Kidney (tissue), 14 donors: ENCODE data around the gene ZNF467. TPM values are rescaled to one million over a fixed set of nuclear protein-coding genes. Genes with fewer than 3 reads are reported as not detected.

ENCODE experiments used
- DNase-seq, 5 donors: peaks; one replicate each; pipeline ENCODE4 v3.0.0-alpha.2; 2013 to 2020
- FAIRE-seq: peaks from 2 replicates; lab custom pipeline; 2012; peaks lifted over from hg19 to GRCh38; lab: Jason Lieb, UNC
- H3K27ac ChIP-seq, 2 donors: one replicate each; pipeline ENCODE4 v1.7.0; 2013; ENCODE audit warnings: low read depth in 2 of 2, low read length in 2 of 2, inconsistent platforms in 1 of 2
- H3K27me3 ChIP-seq: one replicate; pipeline ENCODE4 v1.7.1; 2013; ENCODE audit warnings: low read length, inconsistent platforms; ENCODE audit not compliant: control insufficient read depth, insufficient read depth
- H3K36me3 ChIP-seq, 3 donors: one replicate each; pipeline versions ENCODE4 v1.7.0 to v1.7.1; 2013; ENCODE audit warnings: low read length in 3 of 3, control low read depth in 1 of 3, inconsistent platforms in 1 of 3; ENCODE audit not compliant: insufficient read depth in 3 of 3, control insufficient read depth in 2 of 3
- H3K4me1 ChIP-seq, 3 donors: one replicate each; pipeline versions ENCODE4 v1.7.0 to v1.7.1; 2013; ENCODE audit warnings: low read length in 3 of 3, inconsistent platforms in 1 of 3, low read depth in 1 of 3; ENCODE audit not compliant: control insufficient read depth in 2 of 3, insufficient read depth in 2 of 3
- H3K4me3 ChIP-seq, 3 donors: one replicate each; pipeline versions ENCODE4 v1.7.0 to v1.8.1; 2013; ENCODE audit warnings: low read length in 3 of 3, control low read depth in 1 of 3, inconsistent platforms in 1 of 3
- H3K9ac ChIP-seq, 3 donors: one replicate each; pipeline versions ENCODE4 v1.7.0 to v1.7.1; 2013; ENCODE audit warnings: low read length in 3 of 3, control low read depth in 1 of 3, inconsistent platforms in 1 of 3
- H3K9me3 ChIP-seq, 3 donors: one replicate each; pipeline versions ENCODE4 v1.7.0 to v1.7.1; 2013; ENCODE audit warnings: low read length in 3 of 3, control low read depth in 1 of 3, inconsistent platforms in 1 of 3; ENCODE audit not compliant: control insufficient read depth in 2 of 3, insufficient read depth in 1 of 3
- CTCF ChIP-seq: IDR thresholded peaks from 3 replicates; pipeline ENCODE4 v1.5.1; 2012; ENCODE audit warnings: mild to moderate bottlenecking, moderate library complexity, borderline replicate concordance; ENCODE audit not compliant: insufficient read depth; ENCODE audit errors: extremely low read depth
- intact Hi-C: fragments of 100-400 bp; cut with DNase I; formaldehyde crosslinking; loops from one replicate; pipeline ENCODE4 v1.11.1; 2022
- polyA plus RNA-seq: library from polyadenylated mRNA; stranded (reverse); fragments of 350-450 nt; fragmentation: Illumina TruSeq; extraction: RNeasy Lipid Tissue Mini Kit (QIAGEN cat#74804); gene quantifications from one replicate; pipeline ENCODE4 v1.2.3, GENCODE V29; 2014; ENCODE audit warnings: low read depth, low replicate concordance; ENCODE audit not compliant: insufficient read depth
- total RNA-seq: library from RNA; stranded (reverse); fragmentation: NEBNext Ultra II Directional; extraction: Animal tissue kit (Norgen Biotek cat#: 25700); gene quantifications from one replicate; pipeline ENCODE4 v1.2.1, GENCODE V29; 2021
- donor health status: control.
- donor health status: control.
- donor health status: control.
- donor health status: control.
- donor health status: control.
- donor health status: DM: yes; HTN: yes; CAD: no.
- donor health status: Normal renal cell carcinoma (clear cell type).

ZNF467 gene
- total and polyA plus RNA-seq, 2 donors from 2014 or later = 15.0 to 24.5 TPM

- Histone ChIP-seq H3K27me3 (no peaks in the 10 kb centered on the region), H3K4me3 (no peak overlapping the region), H3K9me3 (no peaks in the 10 kb centered on the region), H3K9ac (no peak overlapping the region), H3K4me1 (peaks cover 0 to 5% (median 0%) of the 10 kb centered on the region in 3 donors), H3K27ac (no peak overlapping the region), H3K36me3 (peaks cover 0 to 33% (median 8%) of the 10 kb centered on the region in 3 donors)
- intact Hi-C loops = no loop called here
- TF ChIP-seq CTCF = no peak
- peak; percentile 31 to 89 (median 73) for DNase-seq
- no peak for FAIRE-seq
Observed at GRCh38 chr7:149727053-149727898, 46.1 kb downstream of the ZNF467 start.

DNA sequence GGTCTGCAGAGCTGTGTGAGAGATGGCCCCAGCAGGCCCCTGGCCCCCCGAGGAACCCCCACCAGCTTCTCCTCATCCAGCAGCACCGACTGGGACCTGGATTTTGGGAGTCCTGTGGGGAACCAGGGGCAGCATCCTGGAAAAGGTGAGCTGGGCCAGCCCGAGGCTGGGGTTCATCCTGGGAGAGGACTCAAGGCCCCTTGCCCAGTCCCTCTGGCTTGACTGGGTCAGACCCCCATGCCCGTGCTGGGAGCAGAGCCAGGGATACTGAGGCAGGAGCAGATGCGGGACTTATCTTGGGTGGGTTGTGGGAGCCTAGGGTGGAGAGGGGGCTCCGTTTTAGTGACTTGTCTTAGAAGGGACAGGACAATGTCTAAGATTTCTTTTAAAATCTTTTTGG is 47.5 kb downstream of the ZNF467 start:
- Histone ChIP-seq H3K27ac (no peak overlapping the region), H3K9ac (no peak overlapping the region), H3K9me3 (no peaks in the 10 kb centered on the region), H3K36me3 (peaks cover 0 to 33% (median 11%) of the 10 kb centered on the region in 3 donors), H3K27me3 (no peaks in the 10 kb centered on the region), H3K4me3 (no peak overlapping the region), H3K4me1 (peaks cover 0 to 5% (median 0%) of the 10 kb centered on the region in 3 donors)
- FAIRE-seq = no peak
- peak in 2 of 5 donors; percentile 19 to 54 for DNase-seq
- no peak for TF ChIP-seq CTCF
- intact Hi-C loops = no loop called here

DNA sequence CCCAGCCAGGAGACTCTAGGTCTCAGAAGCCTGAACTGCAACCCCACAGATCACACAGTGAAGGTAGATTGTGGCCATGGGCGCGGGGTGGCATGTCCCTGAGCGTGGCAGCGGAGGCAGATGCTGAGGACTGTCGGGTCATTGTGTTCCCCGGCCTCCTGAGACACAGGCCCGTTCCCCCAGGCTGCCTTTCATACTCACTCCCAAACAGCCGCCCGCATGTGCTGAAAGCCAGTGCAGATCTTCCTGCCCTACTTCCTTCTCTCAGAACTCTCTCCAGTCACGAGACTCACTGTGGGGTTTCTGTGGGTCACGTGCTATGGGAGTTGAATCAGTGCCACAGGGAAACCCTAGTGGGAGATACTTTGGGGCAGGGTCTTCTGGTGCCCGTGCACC is 48.0 kb downstream of the ZNF467 start:
- H3K27ac ChIP-seq = no peak overlapping the region
- H3K9ac ChIP-seq = no peak overlapping the region
- H3K4me1 ChIP-seq = peaks cover 0 to 5% (median 0%) of the 10 kb centered on the region in 3 donors
- H3K9me3 ChIP-seq = no peaks in the 10 kb centered on the region
- peaks cover 0 to 31% (median 11%) of the 10 kb centered on the region in 3 donors for H3K36me3 ChIP-seq
- H3K27me3 ChIP-seq = no peaks in the 10 kb centered on the region
- intact Hi-C loops = no loop called here
- no peak overlapping the region for H3K4me3 ChIP-seq
- peak in 1 of 5 donors; percentile 49 for DNase-seq
- FAIRE-seq = no peak
- no peak for TF ChIP-seq CTCF
